GM13976 (cell line): ENCODE results near the gene DAB1.

ENCODE experiments used
- DNase-seq: peaks from one replicate; pipeline ENCODE4 v3.0.0; 2012; ENCODE audit warnings: low spot score
- in situ Hi-C: fragments of 300-500 bp; cut with MboI; formaldehyde crosslinking; loops from one replicate; pipeline ENCODE4 v1.12.0; 2022; ENCODE audit warnings: low sequenced_read_pairs, mixed read lengths, inconsistent platforms; ENCODE audit not compliant: unreplicated experiment
- TF ChIP-seq, protein P1 (sequence below): IDR thresholded peaks from 2 replicates; pipeline ENCODE4 v1.5.1; 2012; ENCODE audit warnings: borderline replicate concordance, mild to moderate bottlenecking; ENCODE audit not compliant: insufficient read depth; ENCODE audit errors: extremely low read depth, missing control alignments, control extremely low read depth

Gene DAB1

DNA sequence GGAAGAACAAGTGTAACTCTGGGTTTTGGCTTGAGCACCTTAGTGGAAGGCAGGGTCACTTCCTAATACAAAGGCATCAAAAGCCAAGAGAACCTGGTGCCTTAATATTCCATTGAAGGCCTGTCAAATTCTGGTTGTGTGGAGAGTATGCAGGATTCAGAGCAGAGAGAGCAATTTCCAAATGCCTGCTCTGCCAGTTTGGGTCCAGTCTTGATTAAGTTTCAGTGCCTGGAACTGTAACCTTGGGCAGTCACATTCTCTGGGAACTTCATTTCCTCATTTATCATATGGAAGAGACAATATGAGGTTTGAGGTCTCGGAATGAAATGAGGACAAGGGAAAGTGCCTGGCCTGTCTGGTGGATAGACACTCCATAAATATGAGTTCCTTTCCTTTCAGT lies 260.1 kb downstream of the DAB1 start:
- TF ChIP-seq, protein P1, sequence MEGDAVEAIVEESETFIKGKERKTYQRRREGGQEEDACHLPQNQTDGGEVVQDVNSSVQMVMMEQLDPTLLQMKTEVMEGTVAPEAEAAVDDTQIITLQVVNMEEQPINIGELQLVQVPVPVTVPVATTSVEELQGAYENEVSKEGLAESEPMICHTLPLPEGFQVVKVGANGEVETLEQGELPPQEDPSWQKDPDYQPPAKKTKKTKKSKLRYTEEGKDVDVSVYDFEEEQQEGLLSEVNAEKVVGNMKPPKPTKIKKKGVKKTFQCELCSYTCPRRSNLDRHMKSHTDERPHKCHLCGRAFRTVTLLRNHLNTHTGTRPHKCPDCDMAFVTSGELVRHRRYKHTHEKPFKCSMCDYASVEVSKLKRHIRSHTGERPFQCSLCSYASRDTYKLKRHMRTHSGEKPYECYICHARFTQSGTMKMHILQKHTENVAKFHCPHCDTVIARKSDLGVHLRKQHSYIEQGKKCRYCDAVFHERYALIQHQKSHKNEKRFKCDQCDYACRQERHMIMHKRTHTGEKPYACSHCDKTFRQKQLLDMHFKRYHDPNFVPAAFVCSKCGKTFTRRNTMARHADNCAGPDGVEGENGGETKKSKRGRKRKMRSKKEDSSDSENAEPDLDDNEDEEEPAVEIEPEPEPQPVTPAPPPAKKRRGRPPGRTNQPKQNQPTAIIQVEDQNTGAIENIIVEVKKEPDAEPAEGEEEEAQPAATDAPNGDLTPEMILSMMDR, result no peak
- in situ Hi-C loops, result no loop called here
- no peak for DNase-seq

- no peak for DNase-seq
- TF ChIP-seq, protein P1, result no peak
- in situ Hi-C loops, result no loop called here
Measured at GRCh38 chr1:57163325-57163724, 260.5 kb downstream of the DAB1 start.

DNA sequence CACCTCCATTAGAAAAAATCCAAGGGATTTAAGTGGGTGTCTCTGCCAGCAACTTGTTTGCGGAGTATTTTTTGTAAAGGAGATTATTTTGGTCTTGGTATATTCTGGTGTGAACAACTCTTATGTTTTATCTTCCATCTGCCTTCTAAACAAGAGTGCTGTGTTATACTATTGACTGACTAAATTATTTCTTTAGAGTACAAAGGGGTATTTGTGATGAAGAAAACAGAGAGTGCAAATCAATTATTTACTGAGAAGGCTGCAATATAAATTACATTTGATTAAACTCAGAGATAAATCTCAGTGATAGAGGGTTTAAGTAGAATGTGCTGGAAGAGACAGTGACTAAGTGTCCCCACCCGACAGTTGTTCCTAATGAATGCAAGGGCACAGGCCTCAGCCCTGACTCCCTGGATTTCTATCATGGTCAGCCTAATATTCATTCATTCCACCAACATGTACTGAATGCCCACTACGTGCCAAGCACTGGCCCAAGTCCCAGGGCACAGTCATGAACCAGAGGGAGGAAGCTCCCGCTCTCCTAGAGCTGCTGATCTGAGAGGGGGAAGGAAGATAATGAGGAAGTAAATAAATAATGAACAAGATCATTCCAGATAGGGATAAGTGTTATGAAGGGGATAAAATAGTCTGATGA lies 261.1 kb downstream of the DAB1 start:
- DNase-seq, result no peak

GRCh38 chr1:57160594-57160993 lies 263.3 kb downstream of the DAB1 start:
- DNase-seq, result no peak
- TF ChIP-seq, protein P1, result no peak
- in situ Hi-C loops, result no loop called here

More for the DNA sequence above, 261.1 kb downstream of the DAB1 start:
- TF ChIP-seq, protein P1, result no peak
- in situ Hi-C loops, result no loop called here

DNA sequence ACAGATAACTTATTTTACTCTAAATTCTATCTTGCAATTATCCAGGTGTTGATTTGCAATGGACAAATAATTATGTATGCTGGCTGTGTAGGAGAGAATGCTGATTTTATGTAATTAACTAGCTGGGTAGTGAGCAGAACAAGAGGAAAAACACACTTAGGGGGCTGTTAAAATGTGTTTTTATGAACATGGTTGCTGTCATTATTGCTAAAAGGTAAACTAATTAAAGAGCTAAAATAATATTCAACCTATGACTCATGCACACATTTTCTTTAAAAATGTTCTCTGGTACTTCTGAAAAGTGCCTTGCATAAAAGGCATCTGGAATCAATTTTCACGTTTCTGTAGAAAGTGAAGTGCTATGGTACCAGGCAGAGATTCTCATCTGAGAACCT lies 265.3 kb downstream of the DAB1 start:
- TF ChIP-seq, protein P1, result no peak
- in situ Hi-C loops, result no loop called here
- no peak for DNase-seq

- in situ Hi-C loops, result no loop called here
- TF ChIP-seq, protein P1, result no peak
- DNase-seq, result no peak
Measured at GRCh38 chr1:57157818-57158603, 265.8 kb downstream of the DAB1 start.
